PC-3 (cell line): ENCODE results near the gene C10orf143.

Experiments
- EZH2 ChIP-seq: fragments of 300-600 bp; sonication (generic); IDR thresholded peaks from one replicate; pipeline ENCODE4 v1.6.1; 2017; ENCODE audit warnings: antibody characterized with exemption, mild to moderate bottlenecking, low read length; ENCODE audit not compliant: unreplicated experiment
- TF ChIP-seq, protein P1 (sequence below): fragments of 300-600 bp; sonication (generic); conservative IDR thresholded peaks from 2 replicates; pipeline ENCODE4 v1.5.1; 2017; ENCODE audit warnings: antibody characterized with exemption, low read depth, mild to moderate bottlenecking, low read length

DNA sequence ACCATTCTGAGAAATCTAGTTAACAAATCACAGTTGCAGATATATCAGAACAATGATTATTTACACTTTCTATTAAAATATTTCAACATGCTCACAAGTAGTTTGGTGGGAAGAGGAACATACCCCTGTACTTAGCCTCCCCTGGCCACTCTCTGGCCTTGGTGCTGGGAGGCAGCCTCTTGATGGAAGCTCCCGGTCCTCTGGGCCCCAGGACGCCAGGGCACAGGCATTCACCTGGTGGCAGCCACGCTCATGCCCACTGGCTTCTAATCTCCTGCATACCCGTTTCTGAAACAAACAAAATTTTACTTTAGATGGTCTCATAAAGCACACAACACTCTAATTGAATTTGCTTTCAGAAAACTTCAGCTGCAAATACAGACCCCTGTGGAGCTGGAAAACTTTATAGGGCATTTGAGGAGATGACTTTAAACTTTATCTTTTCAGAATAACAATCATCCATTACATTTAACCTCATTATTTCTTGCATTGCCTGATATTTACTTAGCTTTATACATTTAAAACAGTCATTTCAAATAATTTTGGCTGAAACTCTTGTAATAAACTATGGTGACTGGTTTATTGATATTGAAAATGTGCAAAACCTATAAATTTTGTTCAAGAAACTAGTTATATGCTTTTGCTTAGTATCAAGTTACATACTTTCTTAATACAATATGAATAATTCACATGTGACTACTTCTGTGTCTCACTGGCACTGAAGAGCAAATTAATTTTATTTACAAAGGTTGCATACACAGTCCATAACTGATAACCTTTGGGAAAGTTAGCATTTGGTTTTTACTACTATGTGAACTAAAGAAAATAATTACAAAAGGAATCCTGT is 30.8 kb downstream of the C10orf143 start:
- TF ChIP-seq, protein P1, sequence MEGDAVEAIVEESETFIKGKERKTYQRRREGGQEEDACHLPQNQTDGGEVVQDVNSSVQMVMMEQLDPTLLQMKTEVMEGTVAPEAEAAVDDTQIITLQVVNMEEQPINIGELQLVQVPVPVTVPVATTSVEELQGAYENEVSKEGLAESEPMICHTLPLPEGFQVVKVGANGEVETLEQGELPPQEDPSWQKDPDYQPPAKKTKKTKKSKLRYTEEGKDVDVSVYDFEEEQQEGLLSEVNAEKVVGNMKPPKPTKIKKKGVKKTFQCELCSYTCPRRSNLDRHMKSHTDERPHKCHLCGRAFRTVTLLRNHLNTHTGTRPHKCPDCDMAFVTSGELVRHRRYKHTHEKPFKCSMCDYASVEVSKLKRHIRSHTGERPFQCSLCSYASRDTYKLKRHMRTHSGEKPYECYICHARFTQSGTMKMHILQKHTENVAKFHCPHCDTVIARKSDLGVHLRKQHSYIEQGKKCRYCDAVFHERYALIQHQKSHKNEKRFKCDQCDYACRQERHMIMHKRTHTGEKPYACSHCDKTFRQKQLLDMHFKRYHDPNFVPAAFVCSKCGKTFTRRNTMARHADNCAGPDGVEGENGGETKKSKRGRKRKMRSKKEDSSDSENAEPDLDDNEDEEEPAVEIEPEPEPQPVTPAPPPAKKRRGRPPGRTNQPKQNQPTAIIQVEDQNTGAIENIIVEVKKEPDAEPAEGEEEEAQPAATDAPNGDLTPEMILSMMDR = no peak
- TF ChIP-seq EZH2 = no peak
